CD14-positive monocyte (primary cell): ENCODE results near the gene PLK3. TPM values are rescaled to one million over a fixed set of nuclear protein-coding genes. Genes with fewer than 3 reads are reported as not detected.
"Not testable (repeated sequence)": the region's sequence is repeated elsewhere in the genome, so short reads cannot be mapped to it uniquely, and the experiment has no call there.

Source experiments
- DNase-seq, 3 donors: peaks; one replicate each; pipeline ENCODE4 v3.0.0-alpha.2; 2011 to 2022
- H2AFZ ChIP-seq: 2 replicates; pipeline ENCODE4 v1.6.0; 2012; ENCODE audit warnings: mild to moderate bottlenecking, low read depth, low read length, inconsistent platforms; ENCODE audit not compliant: insufficient read depth, poor library complexity, severe bottlenecking
- H3K27ac ChIP-seq, 2 donors: 1 replicate in 1 of 2; 2 replicates in 1 of 2; pipeline ENCODE4 v1.5.1; 2012 to 2013; ENCODE audit warnings: low read length in 2 of 2, control low read depth in 1 of 2, inconsistent platforms in 1 of 2, low read depth in 1 of 2, mild to moderate bottlenecking in 1 of 2
- H3K27me3 ChIP-seq, 2 donors: one replicate each; pipeline versions ENCODE4 v1.6.0 to v1.6.1; 2011 to 2013; ENCODE audit warnings: low read length in 2 of 2; ENCODE audit not compliant: control insufficient read depth in 2 of 2, insufficient read depth in 2 of 2
- H3K36me3 ChIP-seq, 2 donors: replicated peaks in 1 of 2; 1 replicate in 1 of 2; 2 replicates in 1 of 2; pipeline versions ENCODE4 v1.5.1 to v1.6.1; 2012 to 2013; ENCODE audit warnings: low read length in 2 of 2, control low read depth in 1 of 2, inconsistent platforms in 1 of 2, mild to moderate bottlenecking in 1 of 2; ENCODE audit not compliant: insufficient read depth in 2 of 2, control insufficient read depth in 1 of 2
- H3K4me1 ChIP-seq, 2 donors: 1 replicate in 1 of 2; 2 replicates in 1 of 2; pipeline versions ENCODE4 v1.5.1 to v1.6.1; 2012 to 2013; ENCODE audit warnings: low read length in 2 of 2, control low read depth in 1 of 2, inconsistent platforms in 1 of 2, mild to moderate bottlenecking in 1 of 2, moderate library complexity in 1 of 2; ENCODE audit not compliant: insufficient read depth in 2 of 2, control insufficient read depth in 1 of 2
- H3K4me2 ChIP-seq: replicated peaks from 2 replicates; pipeline ENCODE3; 2012; ENCODE audit warnings: low read length, moderate library complexity, mild to moderate bottlenecking; ENCODE audit not compliant: poor library complexity, severe bottlenecking; ENCODE audit errors: extremely low read depth
- H3K4me3 ChIP-seq, 3 experiments: fragments of 200-600 bp in 1 of 3; sonication (generic) in 1 of 3; replicated peaks in 1 of 3; 1 replicate in 2 of 3; 2 replicates in 1 of 3; pipeline ENCODE4 v1.5.1; 2011 to 2013; ENCODE audit warnings: low read length in 3 of 3, mild to moderate bottlenecking in 3 of 3, control low read depth in 2 of 3, low read depth in 2 of 3, inconsistent platforms in 1 of 3, moderate library complexity in 1 of 3
- H3K79me2 ChIP-seq: 2 replicates; pipeline ENCODE4 v1.6.0; 2012; ENCODE audit warnings: mild to moderate bottlenecking, control low read depth, inconsistent platforms, low read length, moderate library complexity; ENCODE audit not compliant: insufficient read depth
- H3K9ac ChIP-seq: 2 replicates; pipeline ENCODE4 v1.6.0; 2017; ENCODE audit warnings: low read length, mild to moderate bottlenecking; ENCODE audit not compliant: insufficient read depth, poor library complexity, severe bottlenecking
- H3K9me3 ChIP-seq, 2 donors: replicated peaks in 1 of 2; 1 replicate in 1 of 2; 2 replicates in 1 of 2; pipeline versions ENCODE4 v1.5.1 to v1.6.1; 2012 to 2013; ENCODE audit warnings: low read length in 2 of 2, control low read depth in 1 of 2; ENCODE audit not compliant: control insufficient read depth in 1 of 2, insufficient read depth in 1 of 2
- H4K20me1 ChIP-seq: 2 replicates; pipeline ENCODE4 v1.6.0; 2012; ENCODE audit warnings: mild to moderate bottlenecking, low read length, control low read depth, moderate library complexity; ENCODE audit not compliant: insufficient read depth
- H3K27ac Mint-ChIP-seq, 7 donors: one replicate each; pipeline ENCODE4 v1.8.0; 2020; ENCODE audit warnings: mild to moderate bottlenecking in 7 of 7, mixed read lengths in 7 of 7, moderate library complexity in 6 of 7, inconsistent platforms in 2 of 7
- H3K27me3 Mint-ChIP-seq, 3 donors: one replicate each; pipeline ENCODE4 v1.8.0; 2021 to 2022; ENCODE audit warnings: low read depth in 3 of 3, mild to moderate bottlenecking in 3 of 3, mixed read lengths in 3 of 3, moderate library complexity in 3 of 3, inconsistent platforms in 1 of 3
- H3K36me3 Mint-ChIP-seq, 2 donors: one replicate each; pipeline ENCODE4 v1.8.0; 2020; ENCODE audit warnings: mixed read lengths in 2 of 2, inconsistent platforms in 1 of 2, mild to moderate bottlenecking in 1 of 2
- H3K4me1 Mint-ChIP-seq: one replicate; pipeline ENCODE4 v1.8.0; 2020; ENCODE audit warnings: mild to moderate bottlenecking, mixed read lengths
- H3K4me3 Mint-ChIP-seq, 2 donors: one replicate each; pipeline ENCODE4 v1.8.0; 2020; ENCODE audit warnings: mild to moderate bottlenecking in 2 of 2, mixed read lengths in 2 of 2, moderate library complexity in 1 of 2
- H3K9me3 Mint-ChIP-seq, 7 donors: one replicate each; pipeline ENCODE4 v1.8.0; 2020 to 2022; ENCODE audit warnings: mixed read lengths in 7 of 7, mild to moderate bottlenecking in 6 of 7, moderate library complexity in 6 of 7, inconsistent platforms in 2 of 7
- WGBS: methylation state at CpG from one replicate; pipeline ENCODE4 v1.1.5; 2013; ENCODE audit warnings: missing lambda C conversion rate; ENCODE audit not compliant: insufficient coverage; 5-methylcytosine and 5-hydroxymethylcytosine counted together
- intact Hi-C, 2 donors: fragments of 100-400 bp; cut with micrococcal nuclease; formaldehyde crosslinking; loops; one replicate each; pipeline versions ENCODE4 v1.15.0 to v1.15.1; 2023
- polyA plus RNA-seq, 3 donors: library from polyadenylated mRNA; depleted of rRNA in 1 of 3; unstranded in 2 of 3; stranded (reverse) in 1 of 3; fragments of 300-500 nt in 2 of 3; fragments of >200 nt in 1 of 3; fragmentation: Illumina TruSeq in 2 of 3; gene quantifications; 1 replicate in 2 of 3; 2 replicates in 1 of 3; pipeline ENCODE4 v1.2.3, GENCODE V29; 2012 to 2021
- TF ChIP-seq, protein P1 (sequence below): fragments of 200-600 bp; IDR thresholded peaks from one replicate; pipeline ENCODE4 v1.8.0; 2022; ENCODE audit warnings: antibody characterized with exemption, mild to moderate bottlenecking

The PLK3 gene
- polyA plus RNA-seq, 3 donors, result 15.8 to 285 (median 28.1) TPM

DNA sequence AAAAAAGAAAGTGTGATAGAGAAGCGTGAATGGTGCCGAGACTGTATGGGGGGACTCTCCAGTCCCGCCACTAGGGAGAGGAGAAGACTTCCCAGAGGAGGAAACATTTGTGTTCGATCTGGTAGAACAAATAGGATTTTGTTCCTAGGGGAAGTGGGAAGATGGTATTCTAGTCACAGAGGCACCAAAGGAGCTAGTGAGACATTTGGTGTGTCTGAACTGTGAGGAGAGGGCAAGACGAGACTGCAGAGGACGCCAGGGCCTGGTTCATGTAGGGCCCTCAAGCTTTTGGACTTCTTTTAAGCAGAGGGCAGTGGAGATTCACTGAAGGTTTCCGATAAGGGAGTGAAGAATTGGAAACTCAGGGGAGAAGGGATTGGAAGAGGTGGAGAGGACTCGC, 11.1 kb downstream of the PLK3 start:
- Mint-ChIP-seq H3K4me1 (peaks cover 87% of the 10 kb centered on the region), H3K27me3 (peaks cover 0 to 3% (median 1%) of the 10 kb centered on the region in 3 donors), H3K9me3 (no peaks in the 10 kb centered on the region), H3K4me3 (no peak overlapping the region), H3K27ac (peak overlapping the region; percentile 70 to 100 (median 100)), H3K36me3 (peaks cover 19 to 24% of the 10 kb centered on the region in 2 donors)
- Histone ChIP-seq H2AFZ (no peak overlapping the region), H3K27me3 (no peaks in the 10 kb centered on the region), H3K4me1 (peaks cover 84 to 88% of the 10 kb centered on the region in 2 donors), H3K9me3 (no peaks in the 10 kb centered on the region), H3K4me3 (no peak overlapping the region), H3K27ac (peak overlapping the region in 1 of 2 donors; percentile 99), H3K4me2 (no peak overlapping the region), H3K36me3 (peaks cover 0 to 4% of the 10 kb centered on the region in 2 donors), H4K20me1 (no peaks in the 10 kb centered on the region), H3K9ac (no peak overlapping the region), H3K79me2 (no peaks in the 10 kb centered on the region)
- DNase-seq, result no peak
- TF ChIP-seq, protein P1, sequence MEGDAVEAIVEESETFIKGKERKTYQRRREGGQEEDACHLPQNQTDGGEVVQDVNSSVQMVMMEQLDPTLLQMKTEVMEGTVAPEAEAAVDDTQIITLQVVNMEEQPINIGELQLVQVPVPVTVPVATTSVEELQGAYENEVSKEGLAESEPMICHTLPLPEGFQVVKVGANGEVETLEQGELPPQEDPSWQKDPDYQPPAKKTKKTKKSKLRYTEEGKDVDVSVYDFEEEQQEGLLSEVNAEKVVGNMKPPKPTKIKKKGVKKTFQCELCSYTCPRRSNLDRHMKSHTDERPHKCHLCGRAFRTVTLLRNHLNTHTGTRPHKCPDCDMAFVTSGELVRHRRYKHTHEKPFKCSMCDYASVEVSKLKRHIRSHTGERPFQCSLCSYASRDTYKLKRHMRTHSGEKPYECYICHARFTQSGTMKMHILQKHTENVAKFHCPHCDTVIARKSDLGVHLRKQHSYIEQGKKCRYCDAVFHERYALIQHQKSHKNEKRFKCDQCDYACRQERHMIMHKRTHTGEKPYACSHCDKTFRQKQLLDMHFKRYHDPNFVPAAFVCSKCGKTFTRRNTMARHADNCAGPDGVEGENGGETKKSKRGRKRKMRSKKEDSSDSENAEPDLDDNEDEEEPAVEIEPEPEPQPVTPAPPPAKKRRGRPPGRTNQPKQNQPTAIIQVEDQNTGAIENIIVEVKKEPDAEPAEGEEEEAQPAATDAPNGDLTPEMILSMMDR, result no peak
- WGBS, result 86% methylated on average over 8 of the region's 8 CpGs
- intact Hi-C loops, result no loop called here

DNA sequence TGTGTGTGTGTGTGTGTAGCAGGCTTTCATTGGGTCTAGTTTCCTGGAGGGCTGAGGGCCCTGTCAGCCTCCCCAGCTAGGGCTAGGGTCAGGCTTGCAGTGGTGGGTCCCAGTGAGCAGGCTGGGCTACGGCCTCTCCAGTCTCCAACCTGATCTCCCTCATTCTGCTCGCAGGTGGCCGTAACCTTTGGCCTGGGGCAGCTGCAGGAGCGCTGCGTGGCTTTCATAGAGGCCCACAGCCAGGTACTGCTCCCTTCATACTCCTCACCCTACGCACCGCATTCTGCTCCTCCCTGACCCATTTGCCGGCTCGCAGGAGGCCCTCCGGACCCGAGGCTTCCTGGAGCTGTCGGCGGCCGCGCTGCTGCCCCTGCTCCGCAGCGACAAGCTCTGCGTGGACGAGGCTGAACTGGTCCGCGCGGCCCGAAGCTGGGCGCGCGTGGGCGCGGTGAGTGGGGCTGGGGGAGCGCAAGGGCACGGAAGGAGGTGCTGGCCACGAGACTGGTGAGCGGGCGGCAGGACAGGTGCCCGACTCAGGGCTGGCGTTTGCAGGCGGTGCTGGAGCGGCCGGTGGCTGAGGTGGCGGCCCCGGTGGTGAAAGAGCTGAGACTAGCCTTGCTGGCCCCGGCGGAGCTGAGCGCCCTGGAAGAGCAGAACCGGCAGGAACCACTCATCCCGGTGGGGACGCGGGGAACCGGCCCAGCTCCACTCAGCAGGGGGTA, 12.8 kb downstream of the PLK3 start:
- Mint-ChIP-seq H3K27ac (peak overlapping the region in 4 of 7 donors; percentile 46 to 100 (median 86)), H3K4me1 (peaks cover 79% of the 10 kb centered on the region), H3K36me3 (peaks cover 12 to 17% of the 10 kb centered on the region in 2 donors), H3K4me3 (peak overlapping the region; percentile 63 to 82), H3K9me3 (no peaks in the 10 kb centered on the region), H3K27me3 (peaks cover 0 to 1% (median 0%) of the 10 kb centered on the region in 3 donors)
- DNase-seq, result peak in 1 of 3 donors; percentile 13
- peak overlapping the region; percentile 44 to 74 (median 52) for H3K4me3 ChIP-seq
- no peaks in the 10 kb centered on the region for H3K36me3 ChIP-seq
- peak overlapping the region; percentile 77 for H3K4me2 ChIP-seq
- H3K27me3 ChIP-seq, result no peaks in the 10 kb centered on the region
- peak overlapping the region; percentile 61 for H2AFZ ChIP-seq
- TF ChIP-seq, protein P1, result no peak
- intact Hi-C loops, result no loop called here
- no peaks in the 10 kb centered on the region for H3K79me2 ChIP-seq
- 76% methylated on average over 48 of the region's 48 CpGs for WGBS
- peak overlapping the region; percentile 66 for H3K9ac ChIP-seq
- peak overlapping the region in 1 of 2 donors; percentile 85 for H3K27ac ChIP-seq
- no peaks in the 10 kb centered on the region for H3K9me3 ChIP-seq
- H3K4me1 ChIP-seq, result peaks cover 69 to 75% of the 10 kb centered on the region in 2 donors
- H4K20me1 ChIP-seq, result no peaks in the 10 kb centered on the region

DNA sequence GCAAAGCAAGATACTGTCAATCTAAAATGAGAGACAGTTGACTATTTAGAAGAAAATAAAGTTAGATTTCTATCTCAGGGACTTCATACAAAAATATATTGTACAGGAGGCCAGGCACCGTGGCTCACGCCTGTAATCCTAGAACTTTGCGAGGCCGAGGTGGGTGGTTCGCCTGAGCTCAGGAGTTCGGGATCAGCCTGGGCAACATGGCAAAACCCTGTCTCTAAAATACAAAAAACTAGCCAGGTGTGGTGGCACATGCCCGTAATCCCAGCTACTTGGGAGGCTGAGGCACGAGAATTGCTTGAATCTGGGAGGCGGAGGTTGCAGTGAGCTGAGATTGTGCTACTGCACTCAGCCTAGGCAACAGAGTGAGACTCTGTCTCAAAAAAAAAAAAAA, 15.7 kb downstream of the PLK3 start:
- Mint-ChIP-seq H3K27ac (peak overlapping the region in 3 of 7 donors; percentile 95 to 99 (median 95)), H3K36me3 (peaks cover 6 to 15% of the 10 kb centered on the region in 2 donors), H3K4me1 (peaks cover 74% of the 10 kb centered on the region)
- H3K4me2 ChIP-seq, H3K9me3 Mint-ChIP-seq, DNase-seq, H3K27me3 Mint-ChIP-seq, H3K4me3 Mint-ChIP-seq, H3K27ac ChIP-seq, H4K20me1 ChIP-seq, H3K9ac ChIP-seq, H3K4me3 ChIP-seq, intact Hi-C loops, H3K79me2 ChIP-seq, H2AFZ ChIP-seq, H3K27me3 ChIP-seq, H3K9me3 ChIP-seq, H3K36me3 ChIP-seq: not testable (repeated sequence)
- H3K4me1 ChIP-seq, result peaks cover 64 to 67% of the 10 kb centered on the region in 2 donors
- WGBS, result 100% methylated on average over 1 of the region's 9 CpGs
